K562 (cell line): Measurements from ENCODE around the gene DPY19L3. TPM values are rescaled to one million over a fixed set of nuclear protein-coding genes. Genes with fewer than 3 reads are reported as not detected.
A peak's percentile ranks its signal among the peaks of the same experiment; 100 is the strongest.

ENCODE experiments used
- ATF1 ChIP-seq, 2 experiments: fragments of 450-650 bp in 1 of 2; IDR thresholded peaks; 2 replicates each; pipeline ENCODE4 v1.6.1; 2016; ENCODE audit warnings: missing compliant biosample characterization in 1 of 2, missing genetic modification characterization in 1 of 2
- ELF4 ChIP-seq: fragments of 450-650 bp; formaldehyde crosslinking; IDR thresholded peaks from 2 replicates; pipeline ENCODE4 v1.4.0; 2022; ENCODE audit warnings: missing genetic modification characterization
- EP300 ChIP-seq: IDR thresholded peaks from 2 replicates; pipeline ENCODE4 v1.6.1; 2012; ENCODE audit warnings: low read length, improper control_type of control experiment
- FOS ChIP-seq: IDR thresholded peaks from 3 replicates; pipeline ENCODE4 v1.6.1; 2011; ENCODE audit not compliant: insufficient read length; ENCODE audit errors: extremely low read depth
- FOXA3 ChIP-seq, 2 experiments: fragments of 450-650 bp in 1 of 2; sonication (generic) in 1 of 2; formaldehyde crosslinking; IDR thresholded peaks in 1 of 2; conservative IDR thresholded peaks in 1 of 2; 2 replicates each; pipeline versions ENCODE4 v1.4.0 to v1.8.0; 2020 to 2022; ENCODE audit warnings: mild to moderate bottlenecking in 2 of 2, missing genetic modification reagents in 1 of 2
- FOXO4 ChIP-seq: fragments of 450-650 bp; formaldehyde crosslinking; IDR thresholded peaks from 2 replicates; pipeline ENCODE4 v1.4.0; 2020; ENCODE audit warnings: mild to moderate bottlenecking, moderate library complexity
- GMEB1 ChIP-seq: fragments of 250-450 bp; sonication (Bioruptor Pico); IDR thresholded peaks from 2 replicates; pipeline ENCODE4 v1.4.0; 2020; ENCODE audit warnings: mild to moderate bottlenecking
- HLTF ChIP-seq: fragments of 450-650 bp; IDR thresholded peaks from 2 replicates; pipeline ENCODE4 v1.6.1; 2016
- JUNB ChIP-seq: fragments of 450-650 bp; formaldehyde crosslinking; conservative IDR thresholded peaks from 2 replicates; pipeline ENCODE4 v1.4.0; 2020; ENCODE audit warnings: mild to moderate bottlenecking
- MYNN ChIP-seq, 2 experiments: sonication (generic); formaldehyde crosslinking in 1 of 2; IDR thresholded peaks; 2 replicates each; pipeline versions ENCODE4 v1.5.0 to v1.6.1; 2016 to 2020; ENCODE audit warnings: antibody characterized with exemption in 1 of 2, missing genetic modification reagents in 1 of 2
- NCOA6 ChIP-seq: fragments of 450-650 bp; IDR thresholded peaks from 2 replicates; pipeline ENCODE4 v1.6.1; 2017; ENCODE audit warnings: mild to moderate bottlenecking
- PKNOX1 ChIP-seq: fragments of 450-650 bp; IDR thresholded peaks from 2 replicates; pipeline ENCODE4 v1.6.1; 2016
- PML ChIP-seq: IDR thresholded peaks from 2 replicates; pipeline ENCODE4 v1.6.1; 2012; ENCODE audit warnings: low read length, inconsistent platforms
- RBM14 ChIP-seq: fragments of 200-400 bp; formaldehyde crosslinking; IDR thresholded peaks from 2 replicates; pipeline ENCODE4 v1.6.1; 2018; ENCODE audit warnings: low read depth, mild to moderate bottlenecking, low read length, moderate library complexity, borderline replicate concordance; ENCODE audit not compliant: insufficient read depth
- SIN3A ChIP-seq, 2 experiments: fragments of 150-350 bp in 1 of 2; IDR thresholded peaks; 2 replicates each; pipeline ENCODE4 v1.6.1; 2011 to 2016; ENCODE audit warnings: borderline replicate concordance in 2 of 2, low read depth in 2 of 2, low read length in 2 of 2, mild to moderate bottlenecking in 2 of 2, moderate library complexity in 2 of 2; ENCODE audit not compliant: control insufficient read depth in 1 of 2
- SIN3B ChIP-seq: fragments of 450-650 bp; IDR thresholded peaks from 2 replicates; pipeline ENCODE4 v1.6.1; 2017; ENCODE audit warnings: low read depth, mild to moderate bottlenecking, moderate library complexity
- SMARCC2 ChIP-seq: fragments of 450-650 bp; IDR thresholded peaks from 2 replicates; pipeline ENCODE4 v1.6.1; 2017; ENCODE audit warnings: antibody characterized with exemption, moderate library complexity, mild to moderate bottlenecking, low read depth
- TFAM ChIP-seq: fragments of 250-450 bp; sonication (Bioruptor Pico); conservative IDR thresholded peaks from 2 replicates; pipeline ENCODE4 v1.5.0; 2021; ENCODE audit warnings: mild to moderate bottlenecking, moderate library complexity
- ZEB2 ChIP-seq: fragments of 450-650 bp; IDR thresholded peaks from 2 replicates; pipeline ENCODE4 v1.6.1; 2016
- ZNF436 ChIP-seq: fragments of 250-450, 450-650 bp; sonication (Bioruptor Pico); formaldehyde crosslinking; IDR thresholded peaks from 2 replicates; pipeline ENCODE4 v1.7.0; 2020; ENCODE audit warnings: mild to moderate bottlenecking
- ZNF695 ChIP-seq: fragments of 450-650 bp; formaldehyde crosslinking; IDR thresholded peaks from 2 replicates; pipeline ENCODE4 v1.4.0; 2020; ENCODE audit warnings: mild to moderate bottlenecking, moderate library complexity
- ZNF740 ChIP-seq, 3 experiments: fragments of 200-800 bp in 1 of 3; sonication (Bioruptor generic) in 1 of 3; sonication (generic) in 1 of 3; formaldehyde crosslinking in 1 of 3; IDR thresholded peaks; 2 replicates each; pipeline versions ENCODE4 v1.6.1 to v1.8.0; 2016 to 2022; ENCODE audit warnings: mild to moderate bottlenecking in 2 of 3, missing compliant biosample characterization in 2 of 3, missing genetic modification characterization in 2 of 3, missing genetic modification reagents in 1 of 3
- polyA plus RNA-seq, 8 experiments: library from polyadenylated mRNA; depleted of rRNA in 4 of 8; stranded (reverse) in 5 of 8; unstranded in 3 of 8; fragments of >200 nt; fragmentation: Nextera tagmentation in 2 of 8; fragmentation: Illumina TruSeq in 1 of 8; extraction: Ambion mirVana in 2 of 8; extraction: Trizol in 1 of 8; gene quantifications; 2 replicates each; pipeline versions ENCODE4 v1.2.1 to v1.2.3, GENCODE V29; 2011 to 2014; ENCODE audit warnings: inconsistent platforms in 1 of 8, missing spikeins in 1 of 8
- total RNA-seq, 7 experiments: library from RNA; depleted of rRNA in 6 of 7; stranded (reverse); fragments of >200 nt in 6 of 7; fragmentation: Illumina TruSeq in 2 of 7; extraction: Trizol in 2 of 7; gene quantifications; 2 replicates each; pipeline versions ENCODE4 v1.2.1 to v1.2.3, GENCODE V29; 2011 to 2021; ENCODE audit warnings: low replicate concordance in 1 of 7

The DPY19L3 gene
- total and polyA plus RNA-seq, 9 of the 15 experiments (the other 6 are each of a cell fraction or from before 2014, with no cell fraction given) = 4.7 to 39.2 (median 22.0) TPM

- no peak for TF ChIP-seq FOXO4 (CRISPR knock-in tag)
- TF ChIP-seq HLTF = peak; percentile 59; the same call in 1 of the 2 replicates
- TF ChIP-seq FOS = peak; percentile 42
- TF ChIP-seq GMEB1 = peak; percentile 66
- no peak for TF ChIP-seq RBM14
- peak; percentile 21; the same call in 1 of the 2 replicates for TF ChIP-seq ELF4 (CRISPR knock-in tag)
- TF ChIP-seq JUNB = no peak
- no peak for TF ChIP-seq ZNF436 (CRISPR knock-in tag)
- TF ChIP-seq SIN3A (IDR thresholded peaks at IDR 0.05; ENCODE audit: borderline replicate concordance in 2 of 2, control insufficient read depth in 1 of 2, low read depth in 2 of 2, low read length in 2 of 2) = peak in 1 of 2 experiments; percentile 80; a peak in 2 of 4 replicates
- TF ChIP-seq ATF1 (CRISPR knock-in tag; IDR thresholded peaks at IDR 0.05) = no peak
- peak; percentile 54 for TF ChIP-seq ATF1 (tag; IDR thresholded peaks at IDR 0.05)
- no peak for TF ChIP-seq ZNF695
- TF ChIP-seq SMARCC2 = no peak
- no peak for TF ChIP-seq MYNN (IDR thresholded peaks at IDR 0.05)
- TF ChIP-seq MYNN (CRISPR knock-in tag; IDR thresholded peaks at IDR 0.05) = no peak
- TF ChIP-seq TFAM (CRISPR knock-in tag) = no peak
- peak; percentile 73; the same call in 1 of the 2 replicates for TF ChIP-seq NCOA6
- 0 out of 2 replicates have a peak, but pooled peaks have one; percentile 28 for TF ChIP-seq ZNF740 (CRISPR knock-in tag; IDR thresholded peaks at IDR 0.05)
- no peak for TF ChIP-seq ZNF740 (tag; IDR thresholded peaks at IDR 0.05)
- peak; percentile 80; the same call in 1 of the 2 replicates for TF ChIP-seq PML
- peak; percentile 62; the same call in 1 of the 2 replicates for TF ChIP-seq SIN3B
- TF ChIP-seq PKNOX1 = peak; percentile 99
- peak; percentile 52; the same call in 1 of the 2 replicates for TF ChIP-seq ZEB2
- no peak for TF ChIP-seq FOXA3 (CRISPR knock-in tag; conservative IDR thresholded peaks at IDR 0.05 in 1 of 2, IDR thresholded peaks at IDR 0.05 in 1 of 2)
- 0 out of 2 replicates have a peak, but pooled peaks have one; percentile 13 for TF ChIP-seq EP300
These were observed at the start of gene DPY19L3 (continued) for GRCh38 chr19:32405431-32406160.
